Hematopoietic multipotent progenitor cell treated with erythropoietin and hydrocortisone succinate and interleukin-3 and kit ligand, for 17 days (in vitro differentiated cells): ENCODE results near the gene BTBD2.

ENCODE experiments used
- DNase-seq: peaks from one replicate; pipeline ENCODE4 v3.0.0-alpha.2; 2015; ENCODE audit warnings: low spot score

The BTBD2 gene

DNA sequence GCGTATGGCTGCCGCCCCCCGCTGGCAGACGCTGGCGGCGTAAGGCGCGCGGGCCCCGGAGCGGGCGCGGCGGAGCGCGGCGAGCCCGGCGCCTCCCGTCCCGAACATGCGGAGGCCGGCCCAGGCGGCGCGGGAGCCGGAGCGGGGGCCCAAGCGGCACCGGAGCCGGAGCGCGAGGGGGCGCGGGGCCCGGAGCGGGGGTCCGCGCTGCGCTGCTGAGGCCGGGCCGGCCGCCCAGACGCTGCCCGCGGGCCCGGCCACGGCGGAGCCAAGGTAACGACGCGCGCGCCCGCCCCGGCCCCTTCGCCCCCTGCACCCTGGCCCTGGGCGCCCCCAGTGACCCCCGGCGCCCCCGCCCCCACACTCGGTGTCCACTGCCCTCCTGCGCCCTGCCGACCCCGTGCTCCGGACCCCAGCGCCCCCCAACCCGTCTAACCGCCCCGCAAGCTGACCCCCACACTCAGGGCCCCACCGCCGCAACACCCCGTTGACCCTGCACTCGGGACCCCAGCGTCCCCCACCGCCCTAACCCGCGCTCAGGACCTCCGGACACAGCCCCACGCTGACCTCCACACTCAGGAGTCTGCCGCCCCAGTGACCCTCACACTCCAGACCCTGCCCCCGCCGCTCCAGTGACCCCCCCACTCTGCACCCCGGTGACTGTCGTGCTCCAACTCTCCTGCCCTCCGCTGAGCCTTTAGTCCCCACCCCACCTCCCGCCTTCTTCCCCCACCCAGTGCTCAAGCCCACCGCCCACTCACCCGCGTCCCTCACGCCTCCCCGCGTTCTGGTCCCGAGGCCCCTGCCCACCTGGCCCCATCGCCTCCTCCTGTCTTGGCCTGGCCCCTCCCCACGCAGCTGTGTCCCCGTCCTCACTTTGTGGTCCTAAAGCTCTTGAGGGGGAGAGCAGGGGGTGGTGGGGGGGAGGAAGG is 74.1 kb downstream of the BTBD2 start, which contains the start of gene CSNK1G2:
Gene CSNK1G2 (plus strand): TSS at position 27 of the 932 bp plus-strand sequence. CDS start 28,601 bp downstream, outside the sequence.
- peak; percentile 19 for DNase-seq

DNA sequence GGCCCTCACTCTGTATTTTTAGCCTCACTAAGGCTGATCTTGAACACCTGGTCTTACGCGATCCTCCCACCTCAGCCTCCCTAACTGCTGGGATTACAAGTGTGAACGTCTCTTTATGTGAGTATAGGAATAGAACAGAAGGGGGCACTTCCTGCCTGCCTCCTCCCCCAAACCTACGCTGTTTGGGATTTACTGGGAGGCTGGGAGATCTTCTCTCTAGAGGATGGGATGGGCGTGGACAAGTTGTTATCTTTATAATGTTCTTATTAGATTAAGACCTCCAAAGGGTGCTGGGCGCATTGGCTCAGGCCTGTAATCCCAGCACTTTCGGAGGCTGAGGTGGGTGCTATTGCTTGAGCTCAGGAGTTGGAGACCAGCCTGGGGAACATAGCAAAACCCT is 77.4 kb downstream of the BTBD2 start:
- DNase-seq: no peak

DNA sequence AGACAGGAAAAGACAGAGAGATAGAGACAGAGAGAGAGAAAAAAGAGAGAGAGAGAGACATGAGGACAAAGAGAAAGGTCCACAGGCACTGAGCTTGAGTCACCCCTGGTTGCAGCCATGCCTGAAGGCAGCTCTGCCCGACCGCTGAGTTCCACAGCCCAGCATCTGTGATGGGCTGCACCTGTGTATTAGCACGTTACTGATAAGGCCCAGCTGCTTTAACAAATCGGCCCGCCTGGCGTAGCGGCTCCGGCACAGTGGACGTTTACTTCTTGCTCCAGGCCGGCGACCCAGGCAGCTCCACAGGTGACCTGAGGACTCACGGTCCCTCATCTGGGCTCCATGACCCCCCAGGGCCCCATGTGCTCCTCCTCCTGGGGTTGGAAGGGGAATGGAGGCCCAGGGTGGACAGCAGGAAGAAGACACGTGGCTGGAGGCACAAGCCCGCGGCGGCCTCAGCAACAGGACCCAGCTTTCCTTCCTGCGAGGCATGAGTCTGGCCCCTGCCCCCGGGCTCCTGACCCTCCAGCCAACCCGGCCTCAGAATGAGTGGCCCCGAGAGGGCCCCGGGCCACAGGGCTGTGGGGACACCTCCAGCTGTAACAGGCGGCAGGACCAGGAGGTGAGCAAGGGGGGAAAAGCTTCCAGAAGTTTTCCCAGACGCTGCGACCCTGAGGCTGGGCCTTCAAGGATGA is 78.5 kb downstream of the BTBD2 start:
- no peak for DNase-seq

DNA sequence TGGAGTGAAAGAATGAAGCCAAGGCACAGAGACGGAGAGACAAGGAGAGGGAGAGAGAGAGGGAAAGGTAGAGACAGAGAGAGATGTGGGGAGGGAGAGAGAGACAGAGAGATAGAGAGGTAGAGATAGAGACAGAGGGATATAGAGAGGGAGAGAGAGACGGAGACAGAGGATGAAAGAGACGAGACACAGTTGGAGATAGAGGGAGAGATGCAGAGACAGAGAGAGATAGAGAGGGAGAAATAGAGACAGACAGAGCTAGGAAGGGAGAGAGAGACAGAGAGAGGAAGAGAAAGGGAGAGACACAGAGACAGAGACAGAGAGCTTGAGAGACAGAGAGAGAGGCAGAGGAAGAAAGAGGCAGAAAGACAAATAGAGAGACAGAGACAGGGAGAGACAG is 79.1 kb downstream of the BTBD2 start:
- no peak for DNase-seq

DNA sequence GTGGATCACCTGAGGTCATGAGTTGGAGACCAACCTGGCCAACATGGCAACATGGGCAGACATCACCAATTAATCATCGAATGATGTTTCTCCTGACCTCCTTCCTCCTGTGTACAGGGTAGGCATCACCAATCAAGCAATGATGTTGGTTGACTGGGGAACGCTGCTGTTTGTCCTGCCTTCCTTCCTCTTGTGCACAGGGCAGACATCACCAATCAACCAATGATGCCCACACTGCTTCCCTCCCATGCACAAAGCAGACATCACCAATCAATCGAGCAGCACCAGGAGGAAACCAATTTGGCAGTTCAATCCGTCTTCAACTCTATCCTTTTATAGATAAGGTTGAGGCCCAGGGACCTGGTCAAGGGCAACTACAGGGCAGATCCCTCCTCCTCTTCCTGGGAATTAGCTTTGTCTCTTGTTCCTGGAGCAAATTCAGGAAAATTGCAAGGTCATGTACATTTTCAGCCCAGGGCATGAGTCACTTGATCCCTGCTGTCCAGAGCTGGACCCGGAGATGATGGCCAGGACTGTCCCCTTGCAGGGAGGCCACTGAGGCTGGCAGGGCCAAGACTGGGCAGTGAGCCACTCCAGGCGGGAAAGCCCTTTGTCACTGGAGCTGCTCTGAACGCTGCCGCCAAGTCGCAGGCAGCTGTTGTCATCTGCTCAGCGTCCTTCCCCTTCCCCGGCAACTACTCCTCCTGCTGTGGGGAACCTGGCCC is 79.9 kb downstream of the BTBD2 start:
- no peak for DNase-seq
